Measurements from ENCODE around the gene ZNF618.
A peak's percentile ranks its signal among the peaks of the same experiment; 100 is the strongest.

Gene ZNF618

DNA sequence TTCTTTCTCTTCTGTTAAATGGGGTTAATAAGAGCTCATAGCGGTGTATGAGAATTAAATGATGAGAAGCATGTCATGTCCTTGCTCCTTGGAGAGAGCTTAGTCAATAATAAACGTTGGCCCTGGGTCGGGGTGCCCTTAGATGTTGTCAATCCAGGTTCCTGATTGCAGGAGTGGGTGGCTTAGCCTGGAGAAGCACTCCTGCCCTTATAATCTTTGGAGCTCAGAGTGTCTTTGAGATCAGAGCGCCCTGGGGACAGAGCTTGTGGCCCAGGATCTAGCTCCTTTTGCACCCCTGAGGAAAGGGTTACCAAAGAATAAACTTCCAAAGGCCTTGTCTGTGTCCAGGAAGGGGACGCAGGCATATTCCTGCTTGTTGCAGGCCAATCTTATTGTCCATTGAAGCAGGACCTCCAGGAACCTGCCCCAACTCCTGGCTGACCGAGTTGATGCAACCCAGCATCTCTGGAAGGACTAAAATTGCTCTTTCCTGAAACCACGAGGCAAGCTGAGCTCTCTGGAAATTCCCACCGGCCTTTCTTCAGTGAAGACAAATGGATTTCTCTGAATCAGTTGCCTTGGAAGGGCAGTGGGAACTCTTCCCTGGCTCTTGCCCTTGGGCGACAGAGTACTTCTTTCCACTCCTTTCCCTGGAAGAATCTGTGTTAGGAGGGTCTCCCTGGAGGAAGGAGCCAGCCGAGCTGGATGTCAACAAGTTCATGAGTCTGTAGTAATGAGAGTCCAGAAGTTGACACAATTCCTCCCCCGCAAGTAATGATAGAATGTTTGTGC is 208.4 kb downstream of the ZNF618 start:
- peak; percentile 43 for DNase-seq

DNA sequence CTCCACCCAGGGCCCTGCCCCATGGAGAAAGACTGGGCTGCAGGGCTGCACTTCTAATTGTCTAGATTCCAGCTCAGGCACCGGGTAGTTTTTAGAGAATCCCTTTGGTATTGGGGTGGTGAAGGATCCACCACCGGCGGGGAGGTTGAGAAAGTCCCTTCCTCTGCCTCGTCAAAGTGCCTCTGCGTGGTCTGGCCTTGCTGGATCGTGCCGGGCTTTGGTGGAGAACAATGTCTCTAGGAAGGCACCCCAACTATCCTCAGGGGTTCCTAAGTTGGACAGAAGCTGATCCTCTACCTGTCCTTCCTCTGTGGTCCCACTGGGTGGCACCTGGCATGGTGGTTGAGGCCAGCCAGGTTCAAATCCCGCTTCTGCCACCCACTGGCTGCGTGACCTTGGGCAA is 209.3 kb downstream of the ZNF618 start:
- peak; percentile 35 for DNase-seq

DNA sequence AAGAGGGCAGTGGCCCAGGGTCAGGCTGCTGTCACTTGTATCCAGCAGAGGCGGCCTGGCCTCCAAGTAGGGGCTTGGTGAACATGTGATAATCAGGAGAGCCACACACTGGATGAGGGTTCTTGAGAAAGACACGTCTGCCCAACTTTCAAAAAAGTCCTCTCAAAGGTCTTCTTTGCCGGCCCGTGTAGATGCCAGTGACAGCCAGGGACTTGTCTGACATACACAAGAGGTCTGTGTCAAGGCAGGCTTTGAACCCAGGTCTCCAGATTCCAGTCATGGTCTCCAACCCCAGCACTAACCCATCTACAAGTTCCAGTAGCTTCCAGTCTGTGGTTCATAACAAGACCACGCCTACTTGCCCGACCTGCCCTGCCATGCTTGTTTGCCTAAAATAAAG is 209.9 kb downstream of the ZNF618 start:
- peak; percentile 30 for DNase-seq

DNA sequence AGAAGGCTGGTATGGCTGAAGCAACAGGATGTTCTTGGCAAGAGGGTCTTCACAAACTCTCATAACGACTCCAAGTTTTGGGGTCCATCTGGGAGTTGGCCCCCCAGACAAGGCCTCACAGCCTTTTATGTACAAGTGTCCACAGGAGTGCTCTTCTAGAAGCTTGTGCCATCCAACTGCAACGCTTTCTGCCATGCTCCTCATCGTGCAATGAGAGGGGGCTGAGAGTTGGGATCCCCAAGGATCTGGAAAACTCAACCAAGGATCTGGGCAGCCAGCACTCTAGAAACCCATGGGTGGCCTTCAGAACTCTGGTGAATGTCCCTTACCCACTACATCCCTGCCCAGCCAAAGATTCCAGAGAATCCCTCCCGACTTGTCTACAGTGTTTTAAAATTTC is 210.5 kb downstream of the ZNF618 start:
- DNase-seq = peak; percentile 26

DNA sequence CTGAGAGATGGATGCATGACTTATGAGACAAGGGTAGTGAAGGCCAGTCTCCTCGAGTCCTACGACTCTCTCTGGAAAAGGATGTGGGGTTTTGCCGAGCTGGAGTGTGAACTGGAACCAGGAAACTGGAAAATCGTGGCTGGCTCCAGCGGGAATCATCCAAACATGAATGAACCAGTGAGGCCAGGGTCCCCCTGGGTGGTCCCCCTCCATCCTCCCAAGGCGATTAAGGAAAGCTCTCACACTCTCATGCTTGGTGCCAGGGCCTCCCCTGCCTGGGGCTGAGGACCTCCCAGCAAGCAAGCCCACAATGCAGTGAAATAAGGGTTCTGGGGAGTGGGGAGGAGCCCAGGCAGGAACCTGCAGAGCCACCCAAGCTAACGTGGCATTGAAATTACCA is 211.6 kb downstream of the ZNF618 start:
- peak; percentile 11 for DNase-seq

DNA sequence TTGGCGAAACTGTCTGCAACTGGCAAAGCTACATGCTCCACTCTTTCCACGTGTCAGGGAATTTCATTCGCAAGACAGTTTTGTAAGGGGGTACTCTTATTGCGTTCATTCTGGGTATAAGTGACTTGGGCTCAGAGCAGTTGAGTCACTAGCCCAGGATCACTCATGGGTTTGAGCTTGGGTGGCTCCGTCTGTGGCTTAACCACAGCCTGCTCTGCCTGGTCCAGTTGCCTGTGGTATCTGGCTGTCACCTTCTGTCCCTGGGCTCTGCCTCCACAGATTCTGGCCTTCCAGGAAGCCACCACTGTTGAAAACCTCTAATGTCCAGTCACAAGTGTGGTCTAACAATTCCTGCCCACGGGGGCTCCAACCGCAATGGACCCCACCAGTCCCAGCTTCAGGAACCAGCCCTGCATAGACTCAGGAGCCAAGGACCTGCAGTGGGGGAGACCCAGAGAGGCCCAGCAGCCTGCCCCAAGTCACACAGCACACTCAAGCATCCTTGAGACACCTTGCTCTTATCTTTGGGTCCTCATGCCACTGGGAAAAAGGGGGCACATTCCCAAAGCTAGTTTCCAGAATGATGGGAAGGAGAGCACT is 212.6 kb downstream of the ZNF618 start:
- peak; percentile 28 for DNase-seq

DNA sequence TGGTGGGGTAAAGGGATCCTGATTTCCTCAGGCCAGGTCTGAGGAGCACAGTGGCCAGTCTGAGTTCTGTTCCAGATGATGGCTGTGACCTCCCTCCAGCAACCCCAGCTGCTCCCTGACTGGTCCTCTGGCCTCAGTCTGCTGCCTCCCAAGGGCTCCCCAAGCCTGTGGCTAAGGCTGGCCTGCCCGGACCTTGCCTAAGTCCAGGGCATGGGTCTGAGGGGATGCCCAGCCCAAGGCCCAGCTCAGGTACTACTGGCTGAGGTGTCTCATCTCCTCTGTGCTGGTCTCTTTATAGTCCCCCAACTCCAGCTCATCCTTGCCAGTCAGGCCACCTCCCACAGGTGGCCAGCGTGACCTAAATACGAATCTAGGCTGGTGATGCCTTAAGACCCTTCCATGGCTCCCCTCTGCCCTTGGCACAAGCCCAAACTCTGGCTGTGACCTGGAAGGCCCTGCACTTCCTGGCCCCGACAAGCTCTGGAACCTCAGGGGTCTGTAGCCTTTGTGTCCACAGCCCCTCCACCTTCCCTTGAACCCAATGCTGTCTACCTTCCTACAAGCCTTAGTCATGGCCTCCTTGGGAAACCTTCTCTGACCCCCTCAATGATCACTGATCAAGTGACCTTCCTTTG is 213.2 kb downstream of the ZNF618 start:
- DNase-seq = no peak

DNA sequence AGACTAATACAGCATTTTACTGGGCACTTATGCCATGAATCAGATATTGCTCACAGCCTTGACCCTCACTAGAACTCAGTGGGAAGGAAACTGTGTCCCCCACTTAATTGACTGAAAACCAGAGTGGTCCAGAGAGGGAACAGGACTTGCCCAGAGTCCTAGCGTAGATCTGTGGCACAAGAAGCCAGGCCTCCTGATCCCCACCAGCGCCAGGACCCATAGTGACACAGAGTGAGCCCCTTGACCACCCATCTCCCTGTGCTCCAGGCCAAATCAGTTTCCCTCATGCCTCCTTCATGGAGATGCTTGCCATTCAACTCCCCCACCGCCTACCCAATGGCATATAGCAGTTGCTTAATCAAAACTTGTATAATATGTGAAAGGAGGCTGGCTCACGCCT is 214.7 kb downstream of the ZNF618 start:
- no peak for DNase-seq

DNA sequence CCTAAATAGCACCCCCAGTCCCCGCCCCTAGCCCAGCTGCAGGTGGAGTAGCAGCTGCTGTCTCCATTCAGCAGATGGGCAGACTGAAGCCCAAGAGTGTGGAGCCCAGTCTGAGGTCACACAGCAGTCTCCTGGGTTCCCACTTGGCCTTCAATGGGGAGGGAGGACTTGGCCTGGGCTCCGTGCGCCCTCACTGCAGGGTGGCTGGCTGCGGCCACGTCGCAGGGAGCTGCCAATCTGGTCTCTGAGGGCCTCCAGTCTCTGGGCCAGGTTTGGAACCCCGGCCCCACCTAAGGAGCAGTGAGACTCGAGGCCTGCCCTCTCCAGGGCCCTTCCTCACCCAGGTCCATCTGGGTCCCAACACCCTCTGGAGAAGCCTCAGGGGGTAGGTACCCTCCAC is 215.6 kb downstream of the ZNF618 start:
- DNase-seq = no peak

DNA sequence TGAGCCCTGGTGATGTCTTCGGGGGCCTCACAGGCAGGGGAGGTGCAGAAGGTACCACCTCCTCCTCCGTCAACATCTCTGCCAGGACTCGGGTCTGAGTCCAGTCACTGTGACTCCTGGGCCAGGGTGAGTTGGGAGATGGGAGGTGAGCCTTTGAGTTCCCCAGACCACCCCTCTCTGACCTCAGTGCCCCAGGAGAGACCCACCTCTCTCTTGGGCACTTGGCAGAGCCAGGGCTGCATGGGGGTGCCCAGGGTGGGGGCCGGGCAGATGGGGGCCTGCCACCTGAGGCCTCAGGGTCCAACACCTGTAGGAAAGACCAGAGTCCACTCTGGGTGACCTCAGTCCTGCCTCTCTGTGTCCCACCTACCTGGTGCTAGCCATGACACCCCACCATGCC is 216.2 kb downstream of the ZNF618 start:
- no peak for DNase-seq

DNA sequence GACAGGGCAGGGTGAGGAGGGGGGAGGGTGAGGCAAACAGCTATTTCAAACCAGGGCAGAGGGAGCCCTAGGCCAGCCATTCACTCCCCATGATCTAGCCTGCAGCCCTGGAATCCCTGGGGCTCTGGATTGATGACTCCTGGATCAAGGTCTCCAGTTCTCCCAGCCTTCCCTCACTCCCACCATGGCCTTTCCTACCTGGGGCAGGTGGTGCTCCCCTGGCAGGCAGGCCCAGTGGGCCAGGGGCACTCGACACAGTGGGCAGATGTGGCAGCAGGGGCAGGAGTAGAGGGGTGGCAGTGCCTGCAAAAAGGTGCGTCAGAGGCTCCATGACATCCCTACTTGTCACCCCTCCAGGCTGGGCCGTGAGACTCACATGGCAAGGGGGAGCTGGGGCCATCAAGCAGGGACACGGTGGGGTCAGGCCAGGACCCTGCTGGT is 216.9 kb downstream of the ZNF618 start:
- no peak for DNase-seq

DNA sequence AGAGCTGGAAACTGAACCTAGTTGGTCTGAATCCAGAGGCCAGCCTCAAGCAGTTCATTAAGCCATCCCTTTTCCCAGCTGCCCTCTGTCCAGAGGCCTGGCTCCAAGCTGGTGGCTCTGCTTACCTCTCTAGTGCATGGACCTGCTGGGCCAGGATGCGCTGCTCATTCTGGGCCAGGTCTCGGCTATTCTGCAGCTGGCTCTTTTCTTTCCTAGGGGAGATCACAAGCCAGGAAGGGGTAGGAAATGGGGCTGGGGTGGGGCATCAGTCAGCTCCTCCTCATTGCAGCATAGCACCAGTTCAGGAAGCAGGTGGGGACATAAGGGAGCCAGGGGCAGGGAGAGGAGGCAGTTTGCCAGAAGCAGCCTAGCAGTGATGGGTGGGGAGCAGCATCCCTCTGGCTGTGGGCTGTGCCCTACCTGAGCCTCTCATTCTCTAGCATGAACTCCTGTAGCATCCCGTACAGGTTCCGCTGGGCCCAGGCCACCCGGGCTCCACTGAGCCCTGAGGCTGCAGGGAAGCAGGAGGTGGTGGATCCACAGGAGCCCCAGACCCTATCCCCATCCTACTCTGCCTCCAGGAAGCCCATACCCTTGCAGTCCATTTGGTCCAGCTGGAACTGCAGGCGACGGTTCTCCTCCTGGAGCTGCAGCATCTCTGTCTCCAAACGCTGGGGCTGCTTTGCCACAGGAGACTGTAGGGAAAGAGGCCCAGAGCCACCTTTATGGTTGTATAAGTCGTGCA is 217.8 kb downstream of the ZNF618 start:
- no peak for DNase-seq

DNA sequence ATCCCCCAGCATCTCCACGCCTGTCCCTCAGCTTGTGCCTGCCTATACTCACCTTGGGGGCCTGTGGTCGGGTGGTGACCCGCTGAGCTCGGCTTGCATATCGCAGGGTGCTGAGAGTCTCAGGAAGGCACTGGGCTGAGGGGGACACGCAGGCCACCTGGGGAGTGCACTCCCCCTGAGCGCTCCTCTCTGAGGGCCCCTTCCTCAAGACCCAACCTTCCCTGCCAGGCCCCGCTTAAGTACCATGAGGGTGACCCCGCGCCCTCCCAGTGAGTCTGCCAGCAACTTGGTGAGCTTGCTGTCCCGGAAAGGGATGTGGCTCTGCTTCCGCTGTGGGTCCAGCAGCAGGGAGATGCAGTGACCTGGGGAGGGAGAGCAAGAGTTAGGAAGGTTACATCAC is 218.9 kb downstream of the ZNF618 start:
- no peak for DNase-seq

DNA sequence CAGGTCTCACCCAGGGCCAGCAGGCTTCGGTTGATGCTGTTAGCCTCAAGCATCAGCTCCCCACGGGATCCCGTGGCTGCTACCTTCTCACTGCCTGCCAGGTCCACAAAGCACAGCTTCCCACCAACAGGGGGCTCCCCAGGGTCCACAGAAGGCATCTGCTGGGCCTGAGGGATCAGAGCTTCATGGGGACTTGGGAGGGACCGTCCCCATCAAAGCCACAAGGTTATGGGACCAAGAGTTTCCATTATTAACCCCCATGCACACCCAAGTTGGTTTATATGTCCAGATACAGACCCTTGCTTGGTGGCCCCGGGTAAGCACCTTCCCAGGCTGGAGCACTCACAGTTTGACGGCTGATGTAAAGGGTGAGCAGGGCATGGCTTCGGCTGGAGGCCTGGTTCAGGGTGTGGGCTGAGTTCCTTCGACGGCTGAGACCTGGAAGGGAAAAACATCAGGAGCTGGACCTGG is 220.0 kb downstream of the ZNF618 start:
- no peak for DNase-seq

DNA sequence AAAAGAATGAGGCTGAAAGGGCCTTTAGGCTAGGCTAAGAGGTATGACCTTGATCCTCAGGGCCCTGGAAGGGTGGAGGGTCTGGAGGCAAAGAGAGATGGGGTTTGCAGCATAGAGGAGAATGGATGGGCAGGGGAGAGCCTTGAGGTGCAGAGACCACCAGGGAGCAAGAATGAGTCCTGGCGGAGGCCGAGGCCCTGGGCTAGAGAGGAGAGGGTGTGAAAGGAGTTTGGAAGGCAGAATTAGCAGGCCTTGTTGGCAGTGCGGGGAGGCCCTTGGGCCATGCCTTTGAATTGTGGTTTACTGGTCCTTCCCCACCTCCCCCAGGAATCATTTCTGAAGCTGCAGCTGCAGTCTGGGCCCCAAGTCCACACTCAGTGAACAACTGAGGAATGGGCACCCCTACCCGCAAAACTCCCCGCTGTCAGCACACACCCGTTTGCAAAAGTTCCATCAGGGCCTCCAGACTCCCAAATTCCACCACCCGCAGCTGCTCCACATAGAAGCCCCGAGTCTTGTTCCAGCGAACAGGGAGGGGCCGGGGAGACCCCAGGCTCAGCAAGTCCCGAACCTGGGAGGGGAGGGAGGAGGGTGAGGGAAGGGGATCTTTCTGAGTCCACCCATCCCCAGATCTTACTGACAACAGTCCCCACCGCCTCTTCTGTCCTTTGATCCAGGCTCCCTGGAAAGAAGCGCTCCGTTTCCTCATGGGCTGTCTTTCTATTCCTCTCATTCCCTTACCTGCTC is 220.9 kb downstream of the ZNF618 start:
- no peak for DNase-seq

DNA sequence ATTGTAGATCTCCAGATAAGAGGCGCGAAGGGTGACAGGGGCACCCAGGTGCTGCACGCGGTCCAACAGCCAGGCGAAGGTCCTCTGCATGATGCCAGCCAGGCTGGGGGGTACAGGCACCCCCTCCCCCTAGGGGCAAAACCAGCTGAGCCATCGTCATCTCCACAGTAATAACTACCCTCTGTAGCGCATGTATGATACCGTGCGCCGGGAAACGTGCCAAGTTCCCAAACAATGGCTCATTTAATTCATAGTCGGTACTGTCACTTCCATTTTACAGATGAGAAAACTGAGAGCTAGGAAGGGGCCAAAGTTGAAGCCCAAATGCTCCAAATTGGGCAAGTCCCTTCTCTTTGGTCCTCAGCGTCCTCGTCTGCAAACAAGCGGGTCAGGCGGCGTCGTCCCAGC is 221.5 kb downstream of the ZNF618 start:
- DNase-seq = no peak

DNA sequence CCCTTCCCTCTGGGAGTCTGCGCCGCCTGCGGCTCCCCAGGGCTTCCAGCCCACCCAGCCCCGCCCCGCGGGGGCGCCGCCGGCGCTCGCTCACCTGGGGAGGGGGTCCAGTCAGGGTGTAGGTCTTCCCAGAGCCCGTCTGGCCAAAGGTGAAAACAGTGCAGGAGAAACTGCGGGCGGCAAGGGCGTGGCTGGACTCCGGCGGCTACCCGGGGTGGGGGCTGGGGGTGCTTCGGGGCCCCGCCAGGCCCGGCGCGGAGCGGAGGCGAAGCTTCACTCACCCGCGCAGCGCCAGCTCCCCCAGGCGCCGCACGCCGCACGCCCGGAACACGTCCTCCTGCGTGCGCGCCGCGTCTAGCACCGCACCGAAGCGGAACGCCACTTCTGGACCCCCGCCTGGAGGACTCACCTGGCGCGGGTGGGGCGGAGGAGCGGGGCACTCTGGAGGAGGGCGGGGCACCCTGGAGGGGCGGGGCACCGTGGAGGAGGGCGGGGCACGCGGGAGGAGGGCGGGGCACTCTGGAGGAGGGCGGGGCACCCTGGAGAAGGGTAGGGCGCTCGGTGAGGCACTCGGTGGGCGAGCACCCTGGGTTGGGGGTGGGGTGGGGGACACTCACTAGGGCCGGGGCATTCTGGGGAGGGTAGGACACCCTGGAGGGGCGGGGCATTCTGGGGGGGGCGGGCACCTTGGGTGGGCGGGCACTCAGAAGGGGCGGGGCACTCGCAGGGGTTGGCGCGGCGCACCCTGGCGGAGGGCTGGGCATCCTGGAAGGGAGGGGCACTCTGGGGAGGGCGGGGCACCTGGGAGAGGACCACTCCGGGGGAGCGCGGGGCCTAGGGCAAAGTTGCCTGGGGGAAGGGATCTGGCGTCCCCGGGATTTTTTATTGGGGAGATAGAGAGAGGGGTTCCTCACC is 222.2 kb downstream of the ZNF618 start:
- DNase-seq = no peak

DNA sequence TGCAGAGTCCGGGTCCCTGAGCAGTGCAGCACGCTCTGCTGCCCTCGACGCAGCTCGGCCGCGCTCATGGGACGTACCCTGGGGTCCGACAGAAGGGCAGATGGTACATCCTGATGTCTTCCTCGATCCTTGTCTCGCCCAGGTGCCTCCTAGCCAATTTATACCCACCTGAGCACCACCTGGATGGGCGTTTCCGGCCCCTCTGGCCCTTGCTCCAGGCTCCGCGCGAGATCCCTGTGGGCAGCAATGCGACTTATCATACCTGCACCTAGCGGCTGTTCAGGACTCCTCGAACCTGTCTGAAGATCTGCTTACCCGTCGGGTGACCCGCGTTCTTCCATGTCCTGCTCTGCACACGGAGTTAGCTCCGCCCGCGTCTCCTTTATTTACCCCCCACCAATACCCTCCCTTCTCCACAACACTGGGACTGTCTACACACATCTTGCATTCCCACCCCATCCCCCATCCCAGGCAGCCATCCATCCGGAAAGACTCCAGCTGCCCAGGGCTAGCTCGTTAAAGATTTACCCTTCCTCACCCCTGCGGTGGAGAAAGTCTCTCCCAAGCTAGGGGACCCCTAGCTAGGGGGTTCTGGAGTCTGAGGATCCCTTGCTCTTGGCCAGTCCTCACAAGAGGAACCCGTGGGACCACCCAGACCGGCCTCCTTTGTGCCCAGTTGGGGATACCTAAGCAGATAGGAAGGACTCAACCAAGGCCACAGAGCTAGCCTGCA is 223.0 kb downstream of the ZNF618 start, which contains the start of gene KIF12:
Gene KIF12, minus strand, starts transcription at position 357 of the 733 bp plus-strand sequence. Its CDS starts 16 bp downstream, at position 341.
- DNase-seq = no peak

DNA sequence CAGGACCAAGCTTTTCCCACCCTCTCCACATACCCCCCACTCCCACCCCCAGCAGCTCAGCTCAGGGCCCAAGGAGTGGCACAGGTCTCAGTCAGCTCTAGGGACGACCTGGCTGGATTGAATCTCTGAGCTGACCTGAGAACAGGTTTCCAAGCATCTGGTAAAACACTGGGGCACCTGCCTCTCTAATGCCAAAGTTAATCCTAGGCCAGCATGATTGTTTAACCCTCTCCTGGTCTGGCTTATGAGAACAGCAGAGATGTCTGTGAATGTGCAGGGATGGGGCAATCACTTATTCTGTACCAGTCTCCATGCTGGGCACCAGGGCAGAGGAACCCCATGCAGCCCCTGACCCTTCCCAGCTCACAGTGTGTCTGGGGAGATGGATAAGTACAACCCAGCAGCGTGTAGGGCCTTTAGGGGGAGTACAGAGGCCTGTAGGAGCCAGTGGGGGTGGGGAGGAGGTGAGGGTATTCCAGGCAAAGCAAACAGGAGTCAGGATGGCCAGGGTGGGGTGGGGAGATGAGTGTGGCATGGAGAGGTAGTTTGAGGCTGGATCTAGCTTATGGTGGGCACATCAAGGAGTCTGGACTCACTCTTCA is 223.7 kb downstream of the ZNF618 start:
- no peak for DNase-seq

DNA sequence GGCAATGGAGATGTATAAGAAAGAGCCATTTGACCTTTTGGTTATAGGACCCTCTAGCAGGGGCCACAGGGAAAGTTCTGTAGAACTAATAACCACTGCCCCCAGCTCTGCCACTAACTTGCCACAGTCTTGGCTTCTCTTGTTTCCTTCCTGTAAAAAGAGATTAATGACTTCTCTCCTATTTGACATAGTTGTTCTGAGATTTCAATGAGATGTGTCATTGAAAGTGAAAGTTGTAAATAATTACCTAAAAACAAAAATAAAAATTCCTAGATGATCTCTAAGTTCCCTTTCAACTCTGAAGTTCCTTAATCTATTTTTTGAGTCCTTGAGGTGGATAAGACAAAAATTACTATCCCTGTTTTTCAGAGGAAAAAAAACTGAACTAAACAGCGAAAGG is 224.4 kb downstream of the ZNF618 start:
- DNase-seq = no peak

All from activated CD8-positive, alpha-beta memory T cell treated with anti-CD3 and anti-CD28 coated beads for 24 hours (primary cell).